HuH-7 (cell line): ENCODE data around the gene ACSS1.

Experiments
- DNase-seq: peaks from one replicate; pipeline ENCODE4 v3.0.0; 2011; ENCODE audit warnings: low spot score

The ACSS1 gene

GRCh38 chr20:25058051-25058846, at the start of gene ACSS1:
Gene ACSS1 (minus strand): TSS chr20:25058139. CDS start chr20:25058102, 37 bp downstream.
- DNase-seq, result no peak

GRCh38 chr20:25103526-25103925, 45.6 kb upstream of the ACSS1 start:
- no peak for DNase-seq

GRCh38 chr20:25100914-25101313, 43.0 kb upstream of the ACSS1 start:
- DNase-seq, result no peak

- DNase-seq, result no peak
Measured at GRCh38 chr20:25099601-25100140, 41.7 kb upstream of the ACSS1 start.

- no peak for DNase-seq
Measured at GRCh38 chr20:25097498-25097897, 39.6 kb upstream of the ACSS1 start.

- DNase-seq, result no peak
Measured at GRCh38 chr20:25090492-25091429, 32.8 kb upstream of the ACSS1 start.

- no peak for DNase-seq
Measured at GRCh38 chr20:25089662-25090061, 31.7 kb upstream of the ACSS1 start.

GRCh38 chr20:25089096-25089495, 31.2 kb upstream of the ACSS1 start:
- no peak for DNase-seq

GRCh38 chr20:25088267-25088666, 30.3 kb upstream of the ACSS1 start:
- DNase-seq, result no peak

GRCh38 chr20:25087186-25087929, 29.4 kb upstream of the ACSS1 start:
- DNase-seq, result no peak

GRCh38 chr20:25085756-25086495, 28.0 kb upstream of the ACSS1 start:
- peak; percentile 9 for DNase-seq

GRCh38 chr20:25084626-25085187, 26.8 kb upstream of the ACSS1 start:
- no peak for DNase-seq

- DNase-seq, result no peak
Measured at GRCh38 chr20:25083773-25084625, 26.1 kb upstream of the ACSS1 start.

GRCh38 chr20:25083141-25083772, 25.3 kb upstream of the ACSS1 start:
- no peak for DNase-seq

GRCh38 chr20:25082498-25082873, 24.5 kb upstream of the ACSS1 start:
- DNase-seq, result no peak

GRCh38 chr20:25081730-25082497, 24.0 kb upstream of the ACSS1 start, which contains the start of gene VSX1:
Gene VSX1 (minus strand): TSS chr20:25082141. CDS start chr20:25082096, 45 bp downstream.
- no peak for DNase-seq

- peak; percentile 68 for DNase-seq
Measured at GRCh38 chr20:25081065-25081729, 23.3 kb upstream of the ACSS1 start.

- DNase-seq, result no peak
Measured at GRCh38 chr20:25079171-25079570, 21.2 kb upstream of the ACSS1 start.
